GM21619 (cell line): ENCODE results near the gene AP3S2.
A peak's percentile ranks its signal among the peaks of the same experiment; 100 is the strongest.
"Not testable (repeated sequence)": the region's sequence is repeated elsewhere in the genome, so short reads cannot be mapped to it uniquely, and the experiment has no call there.

Experiments
- ATAC-seq: cut with Tn5 transposase; IDR thresholded peaks from one replicate; pipeline ENCODE4 v1.9.1; 2021; ENCODE audit not compliant: unreplicated experiment

The AP3S2 gene

GRCh38 chr15:89869490-89869889, 24.3 kb downstream of the AP3S2 start:
- ATAC-seq, result not testable (repeated sequence)

DNA sequence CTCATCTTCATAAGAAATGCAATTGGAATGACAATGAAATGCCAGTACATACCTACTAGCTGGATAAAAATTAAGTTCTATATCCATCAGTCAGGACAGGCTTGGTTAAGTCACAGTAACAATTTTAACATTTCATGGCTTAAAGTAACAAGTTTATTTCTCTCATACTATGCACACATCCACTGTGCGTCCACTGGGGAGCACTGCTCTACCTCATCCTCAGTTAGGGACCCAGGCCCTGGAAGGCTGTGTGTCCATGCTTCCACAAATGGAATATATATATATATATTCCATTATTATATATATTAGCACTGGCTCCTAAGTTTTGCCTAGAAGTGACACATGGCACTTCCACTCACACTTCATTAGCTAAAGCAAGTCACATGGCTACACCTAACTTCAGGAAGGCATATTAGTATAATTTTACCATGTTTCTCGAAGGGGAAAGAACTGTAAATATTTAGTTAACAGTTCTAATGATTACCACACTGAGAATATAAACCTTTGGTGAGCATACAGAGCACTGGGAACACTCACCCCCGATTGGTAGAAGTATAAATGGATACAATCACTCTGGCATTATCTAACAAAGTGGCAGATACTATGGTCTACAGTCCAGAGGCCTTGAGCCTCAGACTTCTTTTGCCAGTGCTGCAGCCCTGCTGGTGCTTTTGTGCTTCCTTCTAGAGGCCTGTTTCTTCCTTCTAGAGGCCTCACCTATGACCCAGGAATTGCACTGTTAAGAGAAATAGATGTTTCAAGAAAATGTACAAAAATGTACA, 28.6 kb downstream of the AP3S2 start:
- ATAC-seq, result no peak

- no peak for ATAC-seq
Observed at GRCh38 chr15:89863918-89864317, 29.9 kb downstream of the AP3S2 start.

GRCh38 chr15:89860891-89861290, 32.9 kb downstream of the AP3S2 start:
- no peak for ATAC-seq

- ATAC-seq, result no peak
Observed at GRCh38 chr15:89860431-89860830, 33.4 kb downstream of the AP3S2 start.

DNA sequence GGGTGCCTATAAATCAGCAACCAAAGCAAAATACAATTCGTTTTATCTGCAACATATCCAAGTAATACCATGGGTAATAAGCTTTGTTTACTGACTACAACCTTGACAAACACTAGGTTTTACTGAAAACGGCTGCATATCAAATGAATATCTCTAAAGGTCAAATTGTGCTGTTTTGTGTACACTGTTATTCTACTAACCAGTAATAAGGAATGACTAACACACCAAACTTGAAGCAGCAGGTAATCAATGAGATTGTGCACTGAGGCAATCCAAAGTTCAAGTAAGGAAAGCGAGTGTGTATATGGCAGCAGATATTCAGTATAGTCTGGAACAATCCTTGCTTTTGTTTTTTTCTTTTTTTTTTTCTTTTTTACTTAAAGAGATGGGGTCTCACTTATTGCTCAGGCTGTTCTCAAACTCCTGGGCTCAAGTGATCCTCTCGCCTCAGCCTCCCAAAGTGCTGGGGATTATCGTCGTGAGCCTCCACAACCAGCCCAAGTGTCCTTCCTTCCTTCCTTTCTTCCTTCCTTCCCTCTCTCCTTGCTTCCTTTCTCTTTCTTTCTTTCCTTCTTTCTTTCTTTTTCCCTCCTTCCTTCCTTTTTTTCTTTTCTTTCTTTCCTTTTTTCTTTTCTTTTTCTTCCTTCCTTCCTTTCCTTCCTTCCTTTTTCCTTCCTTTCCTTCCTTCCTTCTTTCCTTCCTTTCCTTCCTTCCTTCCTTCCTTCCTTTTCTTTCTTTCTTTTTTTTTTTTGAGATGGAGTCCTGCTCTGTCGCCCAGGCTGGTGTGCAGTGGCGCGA, 34.9 kb downstream of the AP3S2 start:
- no peak for ATAC-seq

GRCh38 chr15:89857673-89858072, 36.1 kb downstream of the AP3S2 start:
- no peak for ATAC-seq

- no peak for ATAC-seq
Observed at GRCh38 chr15:89855948-89856347, 37.8 kb downstream of the AP3S2 start.

DNA sequence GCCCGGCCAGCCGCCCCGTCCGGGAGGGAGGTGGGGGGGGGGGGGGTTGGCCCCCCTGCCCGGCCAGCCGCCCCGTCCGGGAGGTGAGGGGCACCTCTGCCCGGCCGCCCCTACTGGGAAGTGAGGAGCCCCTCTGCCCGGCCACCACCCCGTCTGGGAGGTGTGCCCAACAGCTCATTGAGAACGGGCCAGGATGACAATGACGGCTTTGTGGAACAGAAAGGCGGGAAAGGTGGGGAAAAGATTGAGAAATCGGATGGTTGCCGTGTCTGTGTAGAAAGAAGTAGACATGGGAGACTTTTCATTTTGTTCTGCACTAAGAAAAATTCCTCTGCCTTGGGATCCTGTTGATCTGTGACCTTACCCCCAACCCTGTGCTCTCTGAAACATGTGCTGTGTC, 38.9 kb downstream of the AP3S2 start:
- not testable (repeated sequence) for ATAC-seq

- ATAC-seq, result no peak
Observed at GRCh38 chr15:89852342-89852995, 41.3 kb downstream of the AP3S2 start.

DNA sequence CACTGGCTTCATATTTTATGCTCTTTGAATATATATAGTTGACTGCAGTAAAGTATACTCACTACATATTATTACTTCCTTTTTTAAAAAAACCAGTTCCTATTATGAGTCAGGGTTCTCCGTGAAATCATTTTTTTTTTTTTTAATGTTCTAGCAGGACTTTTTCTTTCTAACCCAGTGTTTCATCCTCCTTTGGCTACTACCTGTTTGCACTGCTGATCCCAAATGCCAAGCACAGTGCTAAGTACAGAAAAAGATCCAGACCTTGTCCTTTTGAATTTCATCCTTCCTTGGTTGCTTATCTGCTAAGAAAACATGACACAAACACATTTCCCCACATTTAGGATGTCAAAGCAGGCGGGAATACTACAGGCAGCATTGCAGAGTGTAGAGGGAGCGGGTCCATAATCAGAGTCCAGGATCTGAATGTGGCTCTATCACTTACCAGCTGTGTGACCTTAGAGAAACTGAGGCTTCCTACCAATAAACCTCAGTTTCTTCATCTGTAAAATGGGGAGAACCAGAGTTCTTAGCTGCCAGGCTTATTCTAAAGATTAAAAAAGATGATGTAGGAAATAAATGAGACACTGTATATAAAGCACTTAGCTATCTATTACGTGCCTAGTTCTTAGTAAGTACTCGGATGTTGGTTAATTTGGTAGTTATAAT, 42.0 kb downstream of the AP3S2 start:
- peak; percentile 65 for ATAC-seq

DNA sequence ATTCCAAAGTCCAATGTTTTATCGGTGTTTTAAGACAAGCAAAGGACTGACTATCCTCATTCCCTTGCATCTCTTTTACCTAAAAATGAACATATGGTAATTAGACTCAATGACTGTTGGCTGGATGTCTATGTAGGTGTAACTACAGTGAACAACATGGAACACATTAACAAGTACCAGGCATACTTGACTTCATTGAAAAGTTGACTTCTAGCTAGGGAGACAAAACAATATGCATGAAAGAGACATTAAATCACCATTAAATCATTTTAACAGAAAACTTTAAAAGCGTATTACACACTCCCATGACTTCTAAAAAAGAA, 44.9 kb downstream of the AP3S2 start:
- ATAC-seq, result no peak

GRCh38 chr15:89847101-89847500, 46.7 kb downstream of the AP3S2 start:
- ATAC-seq, result no peak

- ATAC-seq, result no peak
Observed at GRCh38 chr15:89845305-89845893, 48.4 kb downstream of the AP3S2 start.

DNA sequence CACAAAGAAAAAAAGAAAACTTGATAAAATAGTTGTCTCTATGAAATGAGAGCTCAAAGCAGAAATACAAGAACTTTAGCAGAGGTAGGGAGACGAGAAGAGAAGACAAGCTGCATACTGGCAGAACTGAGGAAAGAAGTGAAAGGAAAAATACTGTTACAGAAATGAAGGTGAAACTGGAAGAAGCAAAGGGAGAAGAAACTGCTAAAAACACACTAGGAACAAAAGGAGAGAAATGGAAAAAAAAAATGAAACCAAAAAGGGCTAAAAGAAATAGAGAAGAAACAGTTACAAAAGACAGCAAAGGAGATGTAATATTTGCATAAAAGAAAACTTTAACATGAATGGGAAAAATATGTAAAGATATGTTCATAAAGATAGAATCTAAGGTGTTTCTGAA, 51.8 kb downstream of the AP3S2 start:
- no peak for ATAC-seq

DNA sequence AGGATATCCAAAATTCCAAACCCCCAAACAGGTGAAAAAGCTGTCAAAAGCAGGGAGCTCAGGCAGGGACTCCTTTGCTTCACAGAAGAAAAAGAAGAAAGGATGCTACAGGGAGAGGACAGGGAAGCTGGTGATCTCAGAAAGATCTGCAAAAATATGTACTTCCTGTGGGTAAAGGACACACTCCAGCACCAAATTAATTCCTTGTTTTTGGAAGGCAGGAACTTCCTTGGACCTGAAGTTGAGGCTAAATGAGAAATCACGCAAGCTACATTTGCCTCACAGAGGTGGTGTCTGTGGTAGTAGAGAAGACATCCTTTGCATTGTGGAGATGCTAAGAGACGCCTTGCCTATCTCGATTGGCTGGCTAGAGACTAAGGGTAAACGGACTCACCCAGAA, 52.5 kb downstream of the AP3S2 start:
- no peak for ATAC-seq

GRCh38 chr15:89839167-89839810, 54.5 kb downstream of the AP3S2 start:
- no peak for ATAC-seq

GRCh38 chr15:89837830-89838178, 56.0 kb downstream of the AP3S2 start:
- ATAC-seq, result no peak

- no peak for ATAC-seq
Observed at GRCh38 chr15:89837134-89837829, 56.5 kb downstream of the AP3S2 start.
